ENCODE results near the gene CRX.
"Not testable (repeated sequence)": the region's sequence is repeated elsewhere in the genome, so short reads cannot be mapped to it uniquely, and the experiment has no call there.

CRX gene

DNA sequence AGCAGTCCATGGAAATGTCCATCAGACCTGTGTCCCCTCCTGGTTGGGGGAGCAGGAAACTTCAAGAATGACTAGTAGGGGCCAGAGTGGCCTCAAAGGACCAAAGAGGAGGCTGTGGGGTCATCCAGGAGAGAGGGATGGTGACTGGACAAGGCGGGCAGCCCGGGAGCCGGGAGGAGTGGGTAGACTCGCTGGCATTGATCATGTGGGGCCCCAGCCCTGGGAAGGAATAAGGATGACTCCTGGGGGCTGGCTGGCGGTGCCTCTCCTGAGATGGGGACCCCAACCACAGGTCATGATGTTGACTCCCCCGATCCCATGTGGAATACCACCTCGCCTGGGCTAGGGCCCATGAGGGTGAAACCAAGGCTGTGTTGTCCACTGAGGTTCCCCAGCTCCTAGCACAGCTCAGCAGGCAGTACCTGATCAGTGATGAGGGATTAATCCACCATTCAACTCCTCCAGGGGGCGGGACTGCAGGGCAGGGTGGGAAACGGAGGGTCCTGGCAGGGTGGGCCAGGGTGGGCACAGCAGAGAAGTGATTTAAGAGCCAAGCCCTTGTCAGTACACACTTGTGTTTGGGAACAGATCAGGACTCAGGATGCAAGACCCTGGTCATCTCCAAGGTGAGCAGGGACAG lies 37.0 kb downstream of the CRX start, which contains the start of gene TPRX2:
Gene TPRX2 (plus strand): TSS at position 590 of the 640 bp plus-strand sequence. CDS start 12 bp downstream, at position 602.
- DNase-seq (ENCODE audit: low read depth in 3 of 3, low spot score in 1 of 3) = not testable (repeated sequence)

GRCh38 chr19:47859838-47860237 lies 38.1 kb downstream of the CRX start:
- DNase-seq (ENCODE audit: low read depth in 3 of 3, low spot score in 1 of 3) = not testable (repeated sequence)

GRCh38 chr19:47860602-47861297 lies 39.0 kb downstream of the CRX start:
- DNase-seq (ENCODE audit: low read depth in 3 of 3, low spot score in 1 of 3) = no peak

DNA sequence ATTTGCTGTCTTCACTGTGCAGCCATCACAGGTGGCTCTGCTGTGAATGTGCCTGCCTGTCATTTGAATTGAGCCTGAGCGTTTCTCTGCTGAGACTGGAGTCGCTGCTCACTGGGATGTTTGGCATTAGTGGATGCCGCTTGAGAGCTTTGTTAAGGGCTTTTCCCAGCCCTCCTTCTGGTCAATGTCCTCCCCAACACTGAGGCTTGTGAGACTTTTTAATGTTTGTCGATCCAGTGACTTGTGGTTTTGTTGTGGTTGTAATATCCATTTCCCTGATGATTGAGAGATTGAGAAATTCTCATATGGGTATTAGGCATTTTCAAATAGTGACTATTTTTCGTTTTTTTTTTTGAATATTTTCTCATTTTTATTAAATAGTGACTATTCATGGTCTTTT lies 39.9 kb downstream of the CRX start:
- no peak for DNase-seq (ENCODE audit: low read depth in 3 of 3, low spot score in 1 of 3)

DNA sequence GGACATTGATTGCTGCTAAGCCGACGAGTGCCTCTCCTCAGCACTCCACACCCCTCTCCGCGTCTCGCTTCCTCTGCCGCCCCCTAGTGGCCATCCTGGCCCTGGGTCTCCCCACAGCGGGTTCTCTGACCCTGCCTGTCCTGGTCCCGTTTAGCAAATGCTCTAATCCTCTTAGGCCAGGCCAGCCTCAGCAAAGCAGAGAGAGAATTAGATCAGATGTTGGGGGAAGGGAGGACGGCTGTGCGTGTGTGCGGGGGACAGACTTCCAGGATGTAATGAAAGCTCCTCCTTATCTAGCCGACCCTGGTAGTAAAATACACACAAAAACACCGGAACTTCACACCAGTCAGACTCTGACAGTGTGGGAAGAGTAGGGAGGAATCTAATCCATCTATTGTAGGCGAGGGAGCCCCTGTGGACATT lies 41.8 kb downstream of the CRX start:
- peak; percentile 45 to 88 (median 62) for DNase-seq (ENCODE audit: low read depth in 3 of 3, low spot score in 1 of 3)

- no peak for DNase-seq (ENCODE audit: low read depth in 3 of 3, low spot score in 1 of 3)
Measured at GRCh38 chr19:47865166-47865565, 43.4 kb downstream of the CRX start.

DNA sequence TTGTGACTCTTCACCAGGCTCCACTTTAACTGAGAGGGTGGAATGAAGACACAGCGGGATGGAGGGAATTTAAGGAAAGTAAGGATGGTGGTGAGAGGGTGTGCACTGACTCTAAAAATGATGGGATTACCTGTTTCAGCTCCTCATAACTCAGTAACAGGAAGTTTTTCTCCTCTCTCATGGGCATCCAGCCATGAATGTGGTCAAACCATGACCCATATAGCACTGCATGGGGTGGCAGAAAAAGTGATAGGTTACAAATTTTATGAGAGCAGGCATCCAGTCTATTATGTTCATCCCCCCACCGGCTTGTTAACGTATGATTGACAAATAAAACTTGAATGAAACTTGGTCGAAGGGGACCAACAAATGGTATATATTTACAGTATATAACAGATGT lies 57.2 kb downstream of the CRX start:
- no peak for DNase-seq (ENCODE audit: low read depth in 3 of 3, low spot score in 1 of 3)

GRCh38 chr19:47879385-47879784 lies 57.6 kb downstream of the CRX start:
- not testable (repeated sequence) for DNase-seq (ENCODE audit: low read depth in 3 of 3, low spot score in 1 of 3)

DNA sequence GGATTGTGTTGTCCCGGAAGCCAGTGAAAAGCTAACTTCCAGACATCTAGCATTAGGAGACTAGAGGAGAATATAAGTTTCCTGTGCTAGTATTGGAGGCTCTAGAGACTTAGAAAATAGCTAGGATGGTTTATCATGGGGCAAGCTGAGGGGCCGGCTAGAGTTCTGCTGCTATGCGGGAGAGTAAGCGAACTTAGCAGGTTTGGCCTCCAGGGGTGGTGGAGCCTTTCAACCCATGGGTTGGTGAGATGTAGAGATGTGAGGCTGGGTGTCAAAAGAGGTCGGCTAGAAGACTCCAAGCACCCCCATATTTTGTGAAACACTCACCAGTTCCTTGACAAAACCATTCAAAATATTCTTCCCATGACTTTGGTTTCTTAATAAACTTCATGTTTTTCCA lies 60.0 kb downstream of the CRX start:
- no peak for DNase-seq (ENCODE audit: low read depth in 3 of 3, low spot score in 1 of 3)

- no peak for DNase-seq (ENCODE audit: low read depth in 3 of 3, low spot score in 1 of 3)
Measured at GRCh38 chr19:47882890-47883289, 61.2 kb downstream of the CRX start.

DNA sequence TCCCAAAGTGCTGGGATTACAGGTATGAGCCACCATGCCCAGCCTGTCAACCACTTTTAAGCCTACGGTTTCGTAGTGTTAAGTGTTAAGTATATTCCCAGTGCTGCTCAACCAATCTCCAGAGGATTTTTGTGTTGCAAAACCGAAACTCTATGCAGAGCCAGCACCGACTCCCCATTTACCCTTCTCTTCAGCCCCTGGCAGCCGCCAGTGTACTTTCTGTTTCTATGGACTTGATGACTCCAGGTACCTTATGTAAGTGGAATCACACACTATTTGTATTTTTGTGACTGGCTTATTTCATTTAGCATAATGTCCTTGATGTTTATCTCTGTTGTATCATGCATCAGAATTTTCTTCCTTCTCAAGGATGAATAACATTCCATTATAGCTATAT lies 63.3 kb downstream of the CRX start:
- no peak for DNase-seq (ENCODE audit: low read depth in 3 of 3, low spot score in 1 of 3)

- DNase-seq (ENCODE audit: low read depth in 3 of 3, low spot score in 1 of 3) = no peak
Measured at GRCh38 chr19:47886010-47886559, 64.3 kb downstream of the CRX start, which contains the start of gene SULT2A1. Gene SULT2A1 (minus strand): TSS chr19:47886315. CDS start chr19:47886257, 58 bp downstream.

DNA sequence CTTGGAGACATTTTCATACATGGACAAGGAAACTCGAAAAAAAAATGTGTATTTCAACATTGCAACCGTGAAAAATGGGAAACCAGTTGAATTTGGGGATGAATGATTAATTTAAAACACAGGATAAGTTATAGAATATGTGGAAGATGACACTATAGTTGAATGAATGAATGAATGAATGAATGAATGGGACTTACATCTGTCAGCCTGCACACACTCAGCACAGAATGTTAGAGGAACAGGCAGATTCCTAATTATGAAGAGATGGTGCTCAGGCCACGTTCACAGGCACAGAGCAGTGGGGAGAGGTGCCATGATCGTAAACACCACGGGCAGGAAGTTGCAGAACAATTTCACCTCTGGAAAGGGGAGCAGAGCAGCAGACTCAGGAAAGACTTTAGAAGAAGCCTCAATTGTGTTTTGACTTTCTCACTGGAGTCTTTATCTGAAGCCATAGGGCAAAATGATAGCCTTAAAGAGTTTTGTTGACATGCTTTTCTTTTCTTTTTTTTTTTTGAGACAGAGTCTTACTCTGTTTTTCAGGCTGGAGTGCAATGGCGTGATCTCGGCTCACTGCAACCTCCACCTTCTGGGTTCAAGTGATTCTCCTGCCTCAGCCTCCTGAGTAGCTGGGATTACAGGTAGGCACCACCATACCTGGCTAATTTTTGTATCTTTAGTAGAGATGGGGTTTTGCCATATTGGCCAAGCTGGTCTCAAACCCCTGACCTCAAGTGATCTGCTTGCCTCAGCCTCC lies 69.3 kb downstream of the CRX start:
- no peak for DNase-seq (ENCODE audit: low read depth in 3 of 3, low spot score in 1 of 3)

- DNase-seq (ENCODE audit: low read depth in 3 of 3, low spot score in 1 of 3) = no peak
Measured at GRCh38 chr19:47891622-47891922, 69.8 kb downstream of the CRX start.

- DNase-seq (ENCODE audit: low read depth in 3 of 3, low spot score in 1 of 3) = no peak
Measured at GRCh38 chr19:47891923-47892666, 70.4 kb downstream of the CRX start.
